ENCODE data around the gene CPA2.

Gene CPA2

GRCh38 chr7:130333832-130334231 is 67.2 kb downstream of the CPA2 start:
- no peak for TF ChIP-seq CTCF (conservative IDR thresholded peaks at IDR 0.05; ENCODE audit: control insufficient read depth, insufficient read depth, low read depth, low read length)
- no peak overlapping the region for H3K4me3 ChIP-seq (ENCODE audit: control insufficient read depth, low read depth, low read length)
- DNase-seq (ENCODE audit: low read depth): no peak

GRCh38 chr7:130334274-130334673 is 67.6 kb downstream of the CPA2 start:
- H3K4me3 ChIP-seq (ENCODE audit: control insufficient read depth, low read depth, low read length): no peak overlapping the region
- no peak for TF ChIP-seq CTCF (conservative IDR thresholded peaks at IDR 0.05; ENCODE audit: control insufficient read depth, insufficient read depth, low read depth, low read length)
- DNase-seq (ENCODE audit: low read depth): peak; percentile 20

GRCh38 chr7:130337410-130337971 is 70.8 kb downstream of the CPA2 start:
- H3K4me3 ChIP-seq (ENCODE audit: control insufficient read depth, low read depth, low read length): no peak overlapping the region
- no peak for TF ChIP-seq CTCF (conservative IDR thresholded peaks at IDR 0.05; ENCODE audit: control insufficient read depth, insufficient read depth, low read depth, low read length)
- DNase-seq (ENCODE audit: low read depth): no peak

GRCh38 chr7:130338233-130338632 is 71.6 kb downstream of the CPA2 start:
- H3K4me3 ChIP-seq (ENCODE audit: control insufficient read depth, low read depth, low read length): no peak overlapping the region
- no peak for TF ChIP-seq CTCF (conservative IDR thresholded peaks at IDR 0.05; ENCODE audit: control insufficient read depth, insufficient read depth, low read depth, low read length)
- DNase-seq (ENCODE audit: low read depth): no peak

All from fibroblast of mammary gland (primary cell).